ENCODE data around the gene ATP6V0E1. TPM values are rescaled to one million over a fixed set of nuclear protein-coding genes. Genes with fewer than 3 reads are reported as not detected.
"Not testable (repeated sequence)": the region's sequence is repeated elsewhere in the genome, so short reads cannot be mapped to it uniquely, and the experiment has no call there.

The ATP6V0E1 gene
- total and polyA plus RNA-seq, 3 donors from 2014 or later = 124 to 170 (median 134) TPM

GRCh38 chr5:173069671-173070070 is 86.1 kb downstream of the ATP6V0E1 start:
- Histone ChIP-seq H3K27me3 (no peaks in the 10 kb centered on the region), H3K9me3 (no peaks in the 10 kb centered on the region), H3K4me3 (no peak overlapping the region), H3K36me3 (ENCODE audit: low read depth, missing control alignments) (no peaks in the 10 kb centered on the region), H3K4me1 (peaks cover 6% of the 10 kb centered on the region), H3K27ac (no peak overlapping the region)
- 72 to 76% methylated on average over 7 of the region's 7 CpGs for whole genome bisulfite sequencing, 2 donors
- DNase-seq = no peak
- intact Hi-C loops (cut with DNase I; ENCODE audit: low total_unique reads) = no loop called here
- TF ChIP-seq POLR2A (IDR thresholded peaks at IDR 0.05) = no peak
- TF ChIP-seq, protein P1, sequence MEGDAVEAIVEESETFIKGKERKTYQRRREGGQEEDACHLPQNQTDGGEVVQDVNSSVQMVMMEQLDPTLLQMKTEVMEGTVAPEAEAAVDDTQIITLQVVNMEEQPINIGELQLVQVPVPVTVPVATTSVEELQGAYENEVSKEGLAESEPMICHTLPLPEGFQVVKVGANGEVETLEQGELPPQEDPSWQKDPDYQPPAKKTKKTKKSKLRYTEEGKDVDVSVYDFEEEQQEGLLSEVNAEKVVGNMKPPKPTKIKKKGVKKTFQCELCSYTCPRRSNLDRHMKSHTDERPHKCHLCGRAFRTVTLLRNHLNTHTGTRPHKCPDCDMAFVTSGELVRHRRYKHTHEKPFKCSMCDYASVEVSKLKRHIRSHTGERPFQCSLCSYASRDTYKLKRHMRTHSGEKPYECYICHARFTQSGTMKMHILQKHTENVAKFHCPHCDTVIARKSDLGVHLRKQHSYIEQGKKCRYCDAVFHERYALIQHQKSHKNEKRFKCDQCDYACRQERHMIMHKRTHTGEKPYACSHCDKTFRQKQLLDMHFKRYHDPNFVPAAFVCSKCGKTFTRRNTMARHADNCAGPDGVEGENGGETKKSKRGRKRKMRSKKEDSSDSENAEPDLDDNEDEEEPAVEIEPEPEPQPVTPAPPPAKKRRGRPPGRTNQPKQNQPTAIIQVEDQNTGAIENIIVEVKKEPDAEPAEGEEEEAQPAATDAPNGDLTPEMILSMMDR (IDR thresholded peaks at IDR 0.05) = no peak

GRCh38 chr5:173075137-173075843 is 91.7 kb downstream of the ATP6V0E1 start:
- H3K9me3 ChIP-seq = no peaks in the 10 kb centered on the region
- H3K36me3 ChIP-seq (ENCODE audit: low read depth, missing control alignments) = no peaks in the 10 kb centered on the region
- WGBS, 2 donors = 74 to 79% methylated on average over 5 of the region's 5 CpGs
- H3K4me3 ChIP-seq = no peak overlapping the region
- H3K27me3 ChIP-seq = no peaks in the 10 kb centered on the region
- peaks cover 10% of the 10 kb centered on the region for H3K4me1 ChIP-seq
- TF ChIP-seq, protein P1 (IDR thresholded peaks at IDR 0.05) = no peak
- TF ChIP-seq POLR2A (IDR thresholded peaks at IDR 0.05) = no peak
- no peak overlapping the region for H3K27ac ChIP-seq
- no peak for DNase-seq
- intact Hi-C loops (cut with DNase I; ENCODE audit: low total_unique reads) = no loop called here

GRCh38 chr5:173075970-173076369 is 92.4 kb downstream of the ATP6V0E1 start:
- DNase-seq = no peak
- Histone ChIP-seq H3K36me3 (ENCODE audit: low read depth, missing control alignments) (no peaks in the 10 kb centered on the region), H3K4me1 (peaks cover 10% of the 10 kb centered on the region), H3K27ac (no peak overlapping the region), H3K27me3 (no peaks in the 10 kb centered on the region), H3K4me3 (no peak overlapping the region), H3K9me3 (no peaks in the 10 kb centered on the region)
- TF ChIP-seq POLR2A (IDR thresholded peaks at IDR 0.05) = no peak
- TF ChIP-seq, protein P1 (IDR thresholded peaks at IDR 0.05) = no peak
- intact Hi-C loops (cut with DNase I; ENCODE audit: low total_unique reads) = no loop called here
- WGBS, 2 donors = 94 to 95% methylated on average over 5 of the region's 5 CpGs

DNA sequence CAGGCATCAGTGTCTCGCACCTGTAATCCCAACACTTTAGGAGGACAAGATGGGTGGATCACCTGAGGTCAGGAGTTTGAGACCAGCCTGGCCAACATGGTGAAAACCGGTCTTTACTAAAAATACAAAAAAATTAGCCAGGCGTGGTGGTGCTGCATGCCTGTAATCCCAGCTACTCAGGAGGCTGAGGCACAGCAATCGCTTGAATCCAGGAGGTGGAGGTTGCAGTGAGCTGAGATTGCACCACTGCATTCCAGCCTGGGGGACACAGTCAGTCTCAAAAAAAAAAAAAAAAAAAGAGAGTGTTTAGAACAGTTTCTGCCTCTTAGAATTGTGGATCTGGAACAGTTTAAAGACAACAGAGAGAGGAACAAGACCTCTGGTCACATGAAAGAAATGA is 92.9 kb downstream of the ATP6V0E1 start:
- H3K4me3 ChIP-seq; H3K9me3 ChIP-seq; H3K36me3 ChIP-seq (ENCODE audit: low read depth, missing control alignments); H3K27me3 ChIP-seq; intact Hi-C loops (cut with DNase I; ENCODE audit: low total_unique reads); DNase-seq; H3K27ac ChIP-seq: not testable (repeated sequence)
- 85 to 97% methylated on average over 4 of the region's 4 CpGs for WGBS, 2 donors
- H3K4me1 ChIP-seq = peaks cover 10% of the 10 kb centered on the region

DNA sequence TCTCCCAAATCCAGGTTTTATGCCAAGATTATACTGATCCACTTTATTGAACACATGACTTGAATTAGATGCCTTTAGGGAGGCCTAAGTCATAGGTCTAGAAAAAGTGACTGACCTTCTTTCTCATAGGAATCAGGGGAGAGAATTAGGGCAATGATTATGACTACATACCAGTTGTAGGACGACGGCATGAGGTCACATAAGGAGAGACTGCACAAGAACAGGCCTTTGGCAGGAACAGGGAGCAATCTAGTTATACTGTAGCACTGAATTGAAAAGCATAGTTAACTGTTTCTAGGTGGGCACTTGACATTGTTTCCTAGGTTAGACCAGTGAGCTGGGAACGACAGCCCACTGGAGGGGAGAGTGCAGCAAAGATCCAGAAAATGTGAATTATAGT is 95.3 kb downstream of the ATP6V0E1 start:
- intact Hi-C loops (cut with DNase I; ENCODE audit: low total_unique reads) = no loop called here
- H3K36me3 ChIP-seq (ENCODE audit: low read depth, missing control alignments) = no peaks in the 10 kb centered on the region
- DNase-seq = no peak
- no peaks in the 10 kb centered on the region for H3K27me3 ChIP-seq
- H3K9me3 ChIP-seq = no peaks in the 10 kb centered on the region
- TF ChIP-seq, protein P1 (IDR thresholded peaks at IDR 0.05) = no peak
- no peak for TF ChIP-seq POLR2A (IDR thresholded peaks at IDR 0.05)
- WGBS, 2 donors = 45 to 52% methylated on average over 3 of the region's 3 CpGs
- no peak overlapping the region for H3K27ac ChIP-seq
- H3K4me1 ChIP-seq = peaks cover 4% of the 10 kb centered on the region
- H3K4me3 ChIP-seq = no peak overlapping the region

Small RNA genes lying within 50 kb of the gene (small RNA-seq; reads per million reads assigned to genes)
- gene RF00019 = 0 reads per million in 2 donors
- gene SNORA74B = 45.4 to 59.6 reads per million in 2 donors

Other genes with a start within 250 kb of the ATP6V0E1 start
- gene DUSP1, start 212.6 kb upstream of the ATP6V0E1 start, total RNA-seq = 100 to 1,000 TPM; 159 to 172 TPM
- gene DUSP1, start 212.6 kb upstream of the ATP6V0E1 start, polyA plus RNA-seq (ENCODE audit: insufficient read depth, low read depth, low replicate concordance) = 86.2 TPM
- gene ERGIC1, start 149.5 kb upstream of the ATP6V0E1 start, total RNA-seq = 10 to 100 TPM; 89.8 to 100.0 TPM
- 94.1 TPM for gene ERGIC1, start 149.5 kb upstream of the ATP6V0E1 start, polyA plus RNA-seq (ENCODE audit: insufficient read depth, low read depth, low replicate concordance)
- gene RPL26L1, start 24.3 kb upstream of the ATP6V0E1 start, total RNA-seq = 10 to 100 TPM; 63.0 to 67.3 TPM
- 164 TPM for gene RPL26L1, start 24.3 kb upstream of the ATP6V0E1 start, polyA plus RNA-seq (ENCODE audit: insufficient read depth, low read depth, low replicate concordance)
- 10 to 100 TPM; 55.6 to 58.4 TPM for gene CREBRF, start 72.6 kb downstream of the ATP6V0E1 start, total RNA-seq
- 24.2 TPM for gene CREBRF, start 72.6 kb downstream of the ATP6V0E1 start, polyA plus RNA-seq (ENCODE audit: insufficient read depth, low read depth, low replicate concordance)
- gene BNIP1, start 160.8 kb downstream of the ATP6V0E1 start, total RNA-seq = 10 to 100 TPM; 20.5 to 21.4 TPM
- 37.6 TPM for gene BNIP1, start 160.8 kb downstream of the ATP6V0E1 start, polyA plus RNA-seq (ENCODE audit: insufficient read depth, low read depth, low replicate concordance)

All from testis (tissue), 3 donors.